ENCODE measurements around the gene PBX1.

- TF ChIP-seq POLR2A (IDR thresholded peaks at IDR 0.05), result no peak
- TF ChIP-seq CTCF (IDR thresholded peaks at IDR 0.05), result no peak
These were observed 54.2 kb downstream of the PBX1 start for GRCh38 chr1:164613176-164613575.
